Lower lobe of right lung (tissue), 1 donor: ENCODE measurements around the gene DNAJA1. TPM values are rescaled to one million over a fixed set of nuclear protein-coding genes. Genes with fewer than 3 reads are reported as not detected.

Experiments
- total RNA-seq: library from RNA; stranded (reverse); fragmentation: NEBNext Ultra II Directional; extraction: Animal tissue kit (Norgen Biotek cat#: 25700); gene quantifications from one replicate; pipeline ENCODE4 v1.2.1, GENCODE V29; 2021
- donor health status: DM: no; HTN: yes; CAD: no; lungs with severe emphysema.

Gene DNAJA1
- total RNA-seq, 1 donor from 2014 or later = 155 TPM

Other genes with a start within 250 kb of the DNAJA1 start
- gene TMEM215, start 241.7 kb upstream of the DNAJA1 start, total RNA-seq = 0.09 TPM
- gene APTX, start 23.6 kb upstream of the DNAJA1 start, total RNA-seq = 21.2 TPM
- 20.5 TPM for gene SMU1, start 51.4 kb downstream of the DNAJA1 start, total RNA-seq
- gene B4GALT1, start 142.1 kb downstream of the DNAJA1 start, total RNA-seq = 72.0 TPM
- not detected for gene SPINK4, start 214.9 kb downstream of the DNAJA1 start, total RNA-seq
- gene BAG1, start 239.4 kb downstream of the DNAJA1 start, total RNA-seq = 98.5 TPM
- 80.9 TPM for gene CHMP5, start 239.8 kb downstream of the DNAJA1 start, total RNA-seq